ENCODE measurements around the gene UBE2E2. TPM values are rescaled to one million over a fixed set of nuclear protein-coding genes. Genes with fewer than 3 reads are reported as not detected.

Gene UBE2E2
- total RNA-seq, 2 experiments from 2014 or later: 16.5 to 23.2 TPM

GRCh38 chr3:23459465-23459864, 256.3 kb downstream of the UBE2E2 start:
- ChIA-PET POLR2A (no interaction called here), CTCF (no interaction called here)
- Mint-ChIP-seq H3K9me3 (peaks cover 4% of the 10 kb centered on the region), H3K4me1 (ENCODE audit: low read depth) (peaks cover 14% of the 10 kb centered on the region), H3K27ac (no peak overlapping the region), H3K4me3 (no peak overlapping the region), H3K36me3 (ENCODE audit: low read depth) (peaks cover 4% of the 10 kb centered on the region), H3K27me3 (no peaks in the 10 kb centered on the region)
- DNase-seq (no peak), ATAC-seq (no peak)
- TF ChIP-seq, protein P1, sequence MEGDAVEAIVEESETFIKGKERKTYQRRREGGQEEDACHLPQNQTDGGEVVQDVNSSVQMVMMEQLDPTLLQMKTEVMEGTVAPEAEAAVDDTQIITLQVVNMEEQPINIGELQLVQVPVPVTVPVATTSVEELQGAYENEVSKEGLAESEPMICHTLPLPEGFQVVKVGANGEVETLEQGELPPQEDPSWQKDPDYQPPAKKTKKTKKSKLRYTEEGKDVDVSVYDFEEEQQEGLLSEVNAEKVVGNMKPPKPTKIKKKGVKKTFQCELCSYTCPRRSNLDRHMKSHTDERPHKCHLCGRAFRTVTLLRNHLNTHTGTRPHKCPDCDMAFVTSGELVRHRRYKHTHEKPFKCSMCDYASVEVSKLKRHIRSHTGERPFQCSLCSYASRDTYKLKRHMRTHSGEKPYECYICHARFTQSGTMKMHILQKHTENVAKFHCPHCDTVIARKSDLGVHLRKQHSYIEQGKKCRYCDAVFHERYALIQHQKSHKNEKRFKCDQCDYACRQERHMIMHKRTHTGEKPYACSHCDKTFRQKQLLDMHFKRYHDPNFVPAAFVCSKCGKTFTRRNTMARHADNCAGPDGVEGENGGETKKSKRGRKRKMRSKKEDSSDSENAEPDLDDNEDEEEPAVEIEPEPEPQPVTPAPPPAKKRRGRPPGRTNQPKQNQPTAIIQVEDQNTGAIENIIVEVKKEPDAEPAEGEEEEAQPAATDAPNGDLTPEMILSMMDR (IDR thresholded peaks at IDR 0.05): no peak
- intact Hi-C loops (cut with micrococcal nuclease): no loop called here

DNA sequence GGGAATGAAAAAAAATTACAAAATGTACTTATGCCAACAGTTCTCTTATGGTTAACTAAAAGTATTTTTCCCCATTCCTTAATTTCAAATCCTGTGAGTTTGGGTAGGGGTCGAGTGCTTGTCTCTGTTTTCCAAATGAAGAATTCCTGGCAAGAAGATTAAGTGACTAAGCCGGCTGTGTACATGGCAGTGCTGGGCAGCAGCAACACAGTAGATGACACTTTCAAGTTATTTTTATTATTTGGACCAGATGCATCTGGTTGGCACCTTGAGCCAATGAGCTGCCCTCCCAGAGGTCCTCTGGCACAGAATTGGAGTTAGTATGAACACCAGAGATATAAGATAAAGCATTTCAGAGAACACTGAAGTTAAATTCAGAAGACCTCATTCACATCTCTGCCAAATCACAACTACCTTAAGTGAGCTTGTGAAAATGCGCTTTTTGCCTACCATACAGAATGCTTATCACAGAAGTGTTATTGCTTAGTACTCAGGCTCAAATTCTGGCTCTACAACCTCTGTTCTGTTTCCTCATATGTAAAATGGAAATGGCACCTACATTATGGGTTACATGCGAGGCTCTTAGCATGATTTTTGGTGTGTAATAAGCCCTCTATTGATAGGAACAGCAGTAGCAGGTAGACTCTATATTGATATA, 256.9 kb downstream of the UBE2E2 start:
- Mint-ChIP-seq H3K4me1 (ENCODE audit: low read depth) (peaks cover 12% of the 10 kb centered on the region), H3K4me3 (no peak overlapping the region), H3K9me3 (peaks cover 4% of the 10 kb centered on the region), H3K27me3 (no peaks in the 10 kb centered on the region), H3K27ac (no peak overlapping the region), H3K36me3 (ENCODE audit: low read depth) (peaks cover 4% of the 10 kb centered on the region)
- POLR2A ChIA-PET: no interaction called here
- CTCF ChIA-PET: no interaction called here
- ATAC-seq (no peak), DNase-seq (no peak)
- TF ChIP-seq, protein P1 (IDR thresholded peaks at IDR 0.05): no peak
- intact Hi-C loops (cut with micrococcal nuclease): no loop called here

DNA sequence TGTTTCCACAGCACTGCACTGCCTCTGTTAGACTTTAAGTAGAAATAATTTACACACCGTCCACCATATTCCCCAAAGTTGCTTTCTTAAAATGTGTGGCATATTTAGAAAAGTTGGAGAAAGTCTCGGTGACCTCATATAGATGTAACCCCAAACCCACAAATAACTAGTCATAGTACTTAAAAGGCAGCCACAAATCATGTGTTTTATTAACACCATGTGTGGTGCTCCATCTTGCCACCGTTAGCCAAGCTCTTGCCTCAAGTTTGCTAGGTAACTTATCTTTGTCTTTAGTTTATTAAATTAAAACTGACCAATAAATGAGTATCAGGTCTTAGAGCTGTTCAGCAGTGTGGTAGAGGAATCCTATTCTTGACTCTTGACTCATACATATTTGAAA, 257.9 kb downstream of the UBE2E2 start:
- peaks cover 12% of the 10 kb centered on the region for H3K4me1 Mint-ChIP-seq (ENCODE audit: low read depth)
- CTCF ChIA-PET: no interaction called here
- no peak overlapping the region for H3K27ac Mint-ChIP-seq
- DNase-seq (no peak), ATAC-seq (no peak)
- H3K27me3 Mint-ChIP-seq: no peaks in the 10 kb centered on the region
- POLR2A ChIA-PET: no interaction called here
- TF ChIP-seq, protein P1 (IDR thresholded peaks at IDR 0.05): no peak
- H3K9me3 Mint-ChIP-seq: peaks cover 4% of the 10 kb centered on the region
- no peak overlapping the region for H3K4me3 Mint-ChIP-seq
- peaks cover 3% of the 10 kb centered on the region for H3K36me3 Mint-ChIP-seq (ENCODE audit: low read depth)
- intact Hi-C loops (cut with micrococcal nuclease): no loop called here

GRCh38 chr3:23463791-23464190, 260.7 kb downstream of the UBE2E2 start:
- no peaks in the 10 kb centered on the region for H3K27me3 Mint-ChIP-seq
- no peak overlapping the region for H3K27ac Mint-ChIP-seq
- POLR2A ChIA-PET: interaction anchor here (1.0 kb wide), 1 partner anchor 24 kb away, joined by 3 read pairs; no protein-coding TSS in a partner anchor
- no peak overlapping the region for H3K4me3 Mint-ChIP-seq
- ATAC-seq: no peak
- DNase-seq: no peak
- CTCF ChIA-PET: no interaction called here
- intact Hi-C loops (cut with micrococcal nuclease): no loop called here
- H3K9me3 Mint-ChIP-seq: peaks cover 17% of the 10 kb centered on the region
- peaks cover 8% of the 10 kb centered on the region for H3K36me3 Mint-ChIP-seq (ENCODE audit: low read depth)
- TF ChIP-seq, protein P1 (IDR thresholded peaks at IDR 0.05): no peak
- H3K4me1 Mint-ChIP-seq (ENCODE audit: low read depth): no peaks in the 10 kb centered on the region

DNA sequence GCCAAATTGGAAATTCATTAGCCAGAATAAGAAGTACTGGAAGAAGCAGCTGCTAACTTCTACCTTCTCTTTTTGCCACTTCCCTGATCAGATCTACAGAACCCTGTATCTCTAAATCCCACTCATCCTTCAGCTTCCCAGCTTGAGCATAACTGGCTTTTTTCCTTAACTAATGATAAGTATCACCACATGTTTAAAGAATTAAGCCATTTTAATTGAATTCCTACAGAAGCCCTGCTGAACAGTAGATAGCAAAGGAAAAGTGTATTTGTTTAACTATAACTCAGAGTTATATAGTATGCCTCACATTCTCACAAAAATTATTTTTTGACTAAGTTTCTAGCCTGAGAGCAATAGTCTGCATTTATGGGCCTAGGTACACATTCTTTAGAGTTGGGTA, 262.4 kb downstream of the UBE2E2 start:
- ATAC-seq: no peak
- TF ChIP-seq, protein P1 (IDR thresholded peaks at IDR 0.05): no peak
- H3K4me1 Mint-ChIP-seq (ENCODE audit: low read depth): no peaks in the 10 kb centered on the region
- POLR2A ChIA-PET: no interaction called here
- no peak overlapping the region for H3K27ac Mint-ChIP-seq
- peaks cover 10% of the 10 kb centered on the region for H3K36me3 Mint-ChIP-seq (ENCODE audit: low read depth)
- CTCF ChIA-PET: interaction anchor here (1.6 kb wide), 1 partner anchor 8 kb away, joined by 3 read pairs; no protein-coding TSS in a partner anchor
- DNase-seq: no peak
- intact Hi-C loops (cut with micrococcal nuclease): no loop called here
- no peaks in the 10 kb centered on the region for H3K27me3 Mint-ChIP-seq
- no peak overlapping the region for H3K4me3 Mint-ChIP-seq
- peaks cover 17% of the 10 kb centered on the region for H3K9me3 Mint-ChIP-seq
